22Rv1 (cell line): Measurements from ENCODE around the gene MAP4K4.

Experiments
- CTCF ChIP-seq: fragments of 450-650 bp; IDR thresholded peaks from 2 replicates; pipeline ENCODE4 v1.5.1; 2017; ENCODE audit warnings: mild to moderate bottlenecking
- ZFX ChIP-seq: fragments of 450-650 bp; IDR thresholded peaks from 2 replicates; pipeline ENCODE4 v1.6.1; 2017; ENCODE audit warnings: antibody characterized with exemption, borderline replicate concordance

GRCh38 chr2:101821828-101822458 lies 124.4 kb downstream of the MAP4K4 start:
- TF ChIP-seq CTCF (no peak), ZFX (no peak)
